Neural cell (in vitro differentiated cells): ENCODE results near the gene PMAIP1. TPM values are rescaled to one million over a fixed set of nuclear protein-coding genes. Genes with fewer than 3 reads are reported as not detected.

Experiments used
- H2AFZ ChIP-seq: fragments of 200-600, 300-800 bp; sonication (generic), shearing (Covaris generic); 2 replicates; pipeline ENCODE4 v1.6.0; 2014; ENCODE audit warnings: low read depth, mild to moderate bottlenecking, antibody characterized with exemption, low read length, moderate library complexity
- H3F3A ChIP-seq: fragments of 200-600 bp; shearing (Covaris generic); 2 replicates; pipeline ENCODE4 v1.6.1; 2016; ENCODE audit warnings: mild to moderate bottlenecking, moderate library complexity, mixed read lengths, antibody characterized with exemption, low read length; ENCODE audit not compliant: insufficient read depth, poor library complexity, severe bottlenecking
- H3K27ac ChIP-seq: fragments of 200-600, 300-800 bp; sonication (generic), shearing (Covaris generic); 2 replicates; pipeline ENCODE4 v1.5.1; 2014; ENCODE audit warnings: mild to moderate bottlenecking, low read length, moderate library complexity
- H3K27me3 ChIP-seq: fragments of 300-800, 200-600 bp; sonication (generic), shearing (Covaris generic); 2 replicates; pipeline ENCODE4 v1.6.0; 2014; ENCODE audit warnings: mild to moderate bottlenecking, low read depth, low read length, moderate library complexity; ENCODE audit not compliant: insufficient read depth
- H3K36me3 ChIP-seq: fragments of 300-800, 200-600 bp; sonication (generic), shearing (Covaris generic); 2 replicates; pipeline ENCODE4 v1.5.1; 2014; ENCODE audit warnings: mild to moderate bottlenecking, antibody characterized with exemption, low read length, moderate library complexity; ENCODE audit not compliant: insufficient read depth
- H3K4me2 ChIP-seq: fragments of 300-800, 200-600 bp; sonication (generic), shearing (Covaris generic); 2 replicates; pipeline ENCODE4 v1.6.0; 2014; ENCODE audit warnings: mild to moderate bottlenecking, low read length
- H3K4me3 ChIP-seq: fragments of 300-800, 200-600 bp; sonication (generic), shearing (Covaris generic); 2 replicates; pipeline ENCODE4 v1.5.1; 2014; ENCODE audit warnings: mild to moderate bottlenecking, low read length, moderate library complexity
- H3K79me2 ChIP-seq: fragments of 200-600 bp; shearing (Covaris generic); replicated peaks from 2 replicates; pipeline ENCODE4 v1.6.0; 2014; ENCODE audit warnings: mild to moderate bottlenecking, low read length, moderate library complexity; ENCODE audit not compliant: insufficient read depth
- H3K9ac ChIP-seq: fragments of 300-800, 200-600 bp; sonication (generic), shearing (Covaris generic); 2 replicates; pipeline ENCODE4 v1.6.1; 2016; ENCODE audit warnings: mild to moderate bottlenecking, low read length, mixed read lengths
- H3K9me2 ChIP-seq: fragments of 200-600 bp; shearing (Covaris generic); 2 replicates; pipeline ENCODE4 v1.6.1; 2016; ENCODE audit warnings: mild to moderate bottlenecking, low read length, mixed read lengths; ENCODE audit not compliant: insufficient read depth
- H3K9me3 ChIP-seq: fragments of 200-600, 300-800 bp; sonication (generic), shearing (Covaris generic); 2 replicates; pipeline ENCODE4 v1.6.1; 2016; ENCODE audit warnings: mild to moderate bottlenecking, mixed run types, low read length, moderate library complexity, mixed read lengths
- H4K20me1 ChIP-seq: fragments of 200-600 bp; shearing (Covaris generic); 2 replicates; pipeline ENCODE4 v1.6.1; 2016; ENCODE audit warnings: mild to moderate bottlenecking, mixed run types; ENCODE audit not compliant: insufficient read depth
- EP300 ChIP-seq: fragments of 450-650 bp; conservative IDR thresholded peaks from 2 replicates; pipeline ENCODE4 v1.6.1; 2014; ENCODE audit warnings: antibody characterized with exemption, mild to moderate bottlenecking, moderate library complexity; ENCODE audit not compliant: poor library complexity, severe bottlenecking
- EZH2 ChIP-seq: fragments of 200-600, 300-800 bp; shearing (Covaris generic), sonication (generic); IDR thresholded peaks from 2 replicates; pipeline ENCODE4 v1.6.1; 2014; ENCODE audit warnings: antibody characterized with exemption, low read length, borderline replicate concordance, mild to moderate bottlenecking; ENCODE audit not compliant: insufficient read depth, poor library complexity, severe bottlenecking
- MXI1 ChIP-seq: fragments of 450-650 bp; conservative IDR thresholded peaks from 2 replicates; pipeline ENCODE4 v1.6.1; 2014; ENCODE audit warnings: antibody characterized with exemption, mild to moderate bottlenecking; ENCODE audit not compliant: poor library complexity, severe bottlenecking
- POLR2AphosphoS5 ChIP-seq: IDR thresholded peaks from 2 replicates; pipeline ENCODE4 v1.6.1; 2012
- RAD21 ChIP-seq: fragments of 450-650 bp; conservative IDR thresholded peaks from 2 replicates; pipeline ENCODE4 v1.6.1; 2014; ENCODE audit warnings: antibody characterized with exemption, mild to moderate bottlenecking, moderate library complexity
- REST ChIP-seq: IDR thresholded peaks from 2 replicates; pipeline ENCODE4 v1.6.1; 2012; ENCODE audit warnings: borderline replicate concordance
- SMC3 ChIP-seq: fragments of 450-650 bp; conservative IDR thresholded peaks from 2 replicates; pipeline ENCODE4 v1.6.1; 2014; ENCODE audit warnings: antibody characterized with exemption, mild to moderate bottlenecking, moderate library complexity; ENCODE audit not compliant: poor library complexity
- TAF1 ChIP-seq: IDR thresholded peaks from 2 replicates; pipeline ENCODE4 v1.6.1; 2012; ENCODE audit warnings: low read depth
- polyA plus RNA-seq: library from polyadenylated mRNA; depleted of rRNA; stranded (reverse); fragments of >200 nt; gene quantifications from 2 replicates; pipeline ENCODE4 v1.2.3, GENCODE V29; 2014
- TF ChIP-seq, protein P1 (sequence below): fragments of 450-650 bp; IDR thresholded peaks from 2 replicates; pipeline ENCODE4 v1.5.1; 2014; ENCODE audit warnings: antibody characterized with exemption, mild to moderate bottlenecking, moderate library complexity; ENCODE audit not compliant: poor library complexity, severe bottlenecking

PMAIP1 gene
- polyA plus RNA-seq, 1 donor from 2014 or later, result 2.4 TPM

- Histone ChIP-seq H3K27ac (no peak overlapping the region), H3F3A (no peaks in the 10 kb centered on the region), H3K4me2 (no peak overlapping the region), H3K79me2 (no peaks in the 10 kb centered on the region), H3K27me3 (peaks cover 13% of the 10 kb centered on the region), H3K36me3 (no peaks in the 10 kb centered on the region), H2AFZ (no peak overlapping the region), H3K9me2 (no peaks in the 10 kb centered on the region), H3K4me3 (no peak overlapping the region), H3K9me3 (no peaks in the 10 kb centered on the region), H4K20me1 (no peaks in the 10 kb centered on the region), H3K9ac (no peak overlapping the region)
- TF ChIP-seq RAD21, result no peak
Measured at GRCh38 chr18:59905686-59906091, 5.9 kb downstream of the PMAIP1 start.

- H3F3A ChIP-seq, result no peaks in the 10 kb centered on the region
- H4K20me1 ChIP-seq, result no peaks in the 10 kb centered on the region
- H3K9me3 ChIP-seq, result no peaks in the 10 kb centered on the region
- H3K36me3 ChIP-seq, result no peaks in the 10 kb centered on the region
- no peak overlapping the region for H3K27ac ChIP-seq
- no peaks in the 10 kb centered on the region for H3K79me2 ChIP-seq
- H3K9ac ChIP-seq, result no peak overlapping the region
- H3K4me2 ChIP-seq, result no peak overlapping the region
- no peak overlapping the region for H2AFZ ChIP-seq
- H3K9me2 ChIP-seq, result no peaks in the 10 kb centered on the region
- TF ChIP-seq SMC3, result no peak
- TF ChIP-seq POLR2AphosphoS5, result no peak
- TF ChIP-seq, protein P1, sequence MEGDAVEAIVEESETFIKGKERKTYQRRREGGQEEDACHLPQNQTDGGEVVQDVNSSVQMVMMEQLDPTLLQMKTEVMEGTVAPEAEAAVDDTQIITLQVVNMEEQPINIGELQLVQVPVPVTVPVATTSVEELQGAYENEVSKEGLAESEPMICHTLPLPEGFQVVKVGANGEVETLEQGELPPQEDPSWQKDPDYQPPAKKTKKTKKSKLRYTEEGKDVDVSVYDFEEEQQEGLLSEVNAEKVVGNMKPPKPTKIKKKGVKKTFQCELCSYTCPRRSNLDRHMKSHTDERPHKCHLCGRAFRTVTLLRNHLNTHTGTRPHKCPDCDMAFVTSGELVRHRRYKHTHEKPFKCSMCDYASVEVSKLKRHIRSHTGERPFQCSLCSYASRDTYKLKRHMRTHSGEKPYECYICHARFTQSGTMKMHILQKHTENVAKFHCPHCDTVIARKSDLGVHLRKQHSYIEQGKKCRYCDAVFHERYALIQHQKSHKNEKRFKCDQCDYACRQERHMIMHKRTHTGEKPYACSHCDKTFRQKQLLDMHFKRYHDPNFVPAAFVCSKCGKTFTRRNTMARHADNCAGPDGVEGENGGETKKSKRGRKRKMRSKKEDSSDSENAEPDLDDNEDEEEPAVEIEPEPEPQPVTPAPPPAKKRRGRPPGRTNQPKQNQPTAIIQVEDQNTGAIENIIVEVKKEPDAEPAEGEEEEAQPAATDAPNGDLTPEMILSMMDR, result no peak
- TF ChIP-seq MXI1, result no peak
- no peak for TF ChIP-seq EP300
- TF ChIP-seq RAD21, result no peak
- TF ChIP-seq TAF1, result no peak
- no peak for TF ChIP-seq EZH2
- TF ChIP-seq REST, result no peak
- H3K4me3 ChIP-seq, result no peak overlapping the region
- H3K27me3 ChIP-seq, result peaks cover 8% of the 10 kb centered on the region
Measured at GRCh38 chr18:59906203-59906602, 6.4 kb downstream of the PMAIP1 start.

- Histone ChIP-seq H3K27me3 (no peaks in the 10 kb centered on the region), H3K27ac (no peak overlapping the region), H3K4me2 (no peak overlapping the region), H3F3A (no peaks in the 10 kb centered on the region), H4K20me1 (no peaks in the 10 kb centered on the region), H3K9me2 (no peaks in the 10 kb centered on the region), H2AFZ (no peak overlapping the region), H3K79me2 (no peaks in the 10 kb centered on the region), H3K36me3 (no peaks in the 10 kb centered on the region), H3K9me3 (no peaks in the 10 kb centered on the region), H3K4me3 (no peak overlapping the region), H3K9ac (no peak overlapping the region)
- TF ChIP-seq RAD21 (no peak), EP300 (no peak), REST (no peak), TAF1 (no peak), EZH2 (no peak), POLR2AphosphoS5 (no peak)
Measured at GRCh38 chr18:59907172-59907571, 7.4 kb downstream of the PMAIP1 start.
